NCI-H1417 (cell line): ENCODE results near the gene HSDL1.

Experiments used
- DNase-seq, 3 experiments: peaks; one replicate each; lab custom pipeline; 2025; lab: John Stamatoyannopoulos, UW

HSDL1 gene

DNA sequence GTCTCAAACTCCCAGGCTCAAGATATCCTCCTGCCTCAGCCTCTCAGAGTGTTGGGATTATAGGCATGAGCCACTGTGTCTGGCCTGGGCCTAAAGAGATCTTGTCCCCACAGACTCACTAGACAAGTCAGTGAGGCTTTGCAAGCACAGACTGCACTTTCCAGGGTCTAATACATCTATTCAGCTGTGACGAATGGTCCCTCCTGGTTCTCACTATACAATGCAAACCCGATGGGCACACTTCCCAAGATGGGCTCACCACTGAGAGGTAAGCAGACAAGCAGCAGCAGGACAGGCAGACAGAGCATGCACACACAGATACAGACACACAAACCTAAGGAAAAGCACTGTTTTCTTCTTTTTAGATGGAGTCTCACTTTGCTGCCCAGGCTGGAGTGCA is 37.1 kb downstream of the HSDL1 start:
- DNase-seq = no peak

DNA sequence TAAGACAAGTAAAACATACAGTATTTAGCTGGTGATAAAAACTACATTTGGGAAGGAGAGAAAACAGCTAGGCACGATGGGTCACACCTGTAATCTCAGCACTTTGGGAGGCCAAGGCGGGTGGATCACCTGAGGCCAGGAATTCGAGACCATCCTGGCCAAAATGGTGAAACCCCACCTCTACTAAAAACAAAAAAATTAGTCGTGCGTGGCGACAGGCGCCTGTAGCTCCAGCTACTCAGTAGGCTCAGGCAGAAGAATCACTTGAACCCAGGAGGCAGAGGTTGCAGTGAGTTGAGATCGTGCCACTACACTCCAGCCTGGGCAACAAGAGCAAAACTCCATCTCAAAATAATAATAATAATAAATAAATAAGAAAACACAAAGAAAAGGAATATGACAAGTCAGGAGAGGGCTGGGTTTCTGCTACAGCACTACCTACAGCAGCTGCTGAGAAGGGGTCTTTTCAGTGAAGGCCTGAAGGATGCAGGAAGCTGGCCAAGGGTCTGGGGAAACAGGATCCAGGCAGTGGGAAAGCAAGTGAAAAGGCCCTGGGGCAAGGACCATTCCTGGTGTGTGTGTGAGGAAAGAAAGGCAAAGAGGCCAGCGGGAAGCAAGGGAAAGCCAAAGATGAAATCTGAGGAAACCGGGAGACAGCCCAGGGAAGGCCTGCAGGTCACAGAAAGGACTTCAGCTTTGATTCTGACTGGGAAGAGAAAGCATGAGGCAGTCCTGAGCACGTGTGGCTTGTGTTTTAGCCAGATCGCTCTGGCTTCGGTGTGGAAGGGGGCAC is 38.8 kb downstream of the HSDL1 start:
- no peak for DNase-seq

DNA sequence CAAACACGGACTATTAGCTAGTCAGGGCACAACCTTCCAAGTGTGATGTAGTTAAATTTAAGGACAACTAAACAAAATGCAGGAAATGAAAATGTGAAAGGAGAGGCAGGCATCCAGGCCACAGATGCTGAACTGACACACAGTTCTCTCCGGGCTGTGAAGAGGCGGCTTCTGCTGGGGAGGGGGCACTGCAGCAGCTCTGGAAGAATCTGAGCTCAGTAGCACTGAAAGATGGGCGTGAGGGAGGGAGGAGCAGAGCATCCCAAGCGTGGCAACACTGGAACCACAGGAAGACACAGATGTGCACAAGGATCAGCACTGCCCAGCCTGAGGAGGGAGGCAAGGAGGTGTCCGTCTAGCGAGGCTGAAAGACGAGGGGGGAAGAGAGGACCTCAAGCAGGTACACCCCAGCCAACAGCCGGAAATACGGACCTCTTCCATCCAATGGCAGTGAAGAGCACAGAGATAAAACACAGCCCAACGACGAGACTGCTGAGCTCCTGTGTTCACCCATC is 39.6 kb downstream of the HSDL1 start:
- DNase-seq = no peak

DNA sequence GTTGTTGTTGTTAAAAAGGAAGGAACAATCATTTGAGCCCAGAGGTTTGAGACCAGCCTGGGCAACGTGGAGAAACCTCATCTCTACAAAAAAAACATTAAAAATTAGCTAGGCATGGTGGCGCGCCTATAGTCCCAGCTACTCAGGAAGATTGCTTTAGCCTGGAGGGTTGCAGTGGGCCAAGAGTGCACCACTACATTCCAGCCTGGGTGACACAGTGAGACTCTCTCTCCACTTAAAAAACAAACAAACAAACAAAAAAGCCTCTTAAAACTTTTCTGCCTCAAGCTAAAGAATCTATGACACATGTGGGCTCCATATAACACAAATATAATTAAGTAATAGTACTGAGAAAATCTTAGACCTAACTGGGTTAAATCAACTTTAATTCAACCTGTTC is 40.7 kb downstream of the HSDL1 start:
- DNase-seq = no peak

DNA sequence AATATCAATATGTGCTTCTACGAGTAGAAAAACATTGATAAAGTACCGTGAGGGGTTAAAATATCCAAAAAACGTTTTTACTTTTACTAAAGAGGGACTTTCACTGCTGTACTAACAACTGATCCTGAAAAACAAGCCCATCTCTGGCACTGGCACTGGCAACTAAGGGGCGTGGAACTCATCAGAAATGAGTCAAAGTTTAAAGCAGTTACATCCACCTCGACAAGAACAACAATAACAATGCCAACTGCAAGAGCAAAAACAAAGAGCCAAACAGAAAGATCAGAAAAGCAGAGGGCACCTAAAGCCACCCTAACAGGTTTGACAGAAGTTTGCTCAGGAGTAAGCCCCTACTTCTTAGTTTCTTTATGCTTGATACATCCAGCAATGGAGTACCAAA is 41.3 kb downstream of the HSDL1 start:
- no peak for DNase-seq

DNA sequence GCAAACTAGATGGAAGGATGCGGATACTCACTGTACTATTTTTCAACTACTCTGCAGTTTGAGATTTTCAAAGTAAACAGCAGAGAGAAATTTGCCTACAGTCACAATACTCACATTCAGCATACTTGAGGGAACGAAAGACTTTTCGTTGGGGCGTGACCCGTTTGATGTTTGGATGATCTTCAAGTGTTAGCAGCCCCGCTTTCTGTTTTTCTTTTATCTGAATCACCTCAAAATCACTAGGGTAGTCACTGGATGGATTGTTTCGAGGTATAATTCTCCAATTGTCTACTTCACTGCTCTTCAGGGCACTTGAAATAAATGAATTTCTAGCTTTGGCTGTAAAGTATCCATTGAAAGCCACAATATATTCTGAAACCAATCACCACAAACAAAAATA is 46.0 kb downstream of the HSDL1 start:
- peak in 1 of 3 experiments; percentile 71 for DNase-seq

DNA sequence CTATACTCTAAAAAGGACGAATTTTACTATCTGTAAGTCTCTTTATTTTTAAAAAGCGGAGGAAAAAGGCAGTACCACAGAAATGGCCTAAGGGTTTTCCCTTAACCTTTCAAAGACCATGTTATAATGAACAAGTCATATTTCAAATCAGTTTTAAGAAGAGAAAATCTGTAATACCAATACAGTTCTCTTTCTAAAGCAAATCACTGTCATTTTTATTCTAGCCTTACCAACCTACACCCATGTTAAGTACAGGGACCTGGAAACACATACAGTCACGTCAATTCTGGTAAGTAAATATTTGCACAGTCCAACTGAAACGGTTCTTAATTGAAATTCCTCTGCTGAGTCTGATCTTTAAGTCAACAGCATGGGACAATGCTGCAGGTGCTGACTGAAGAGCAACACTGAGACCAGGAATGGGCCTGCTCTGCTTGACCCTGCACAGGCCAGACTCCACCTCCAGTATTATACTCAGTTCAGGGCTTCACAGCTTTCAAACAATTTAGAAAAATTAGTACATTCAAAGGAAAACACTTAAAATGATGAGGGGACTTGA is 48.5 kb downstream of the HSDL1 start:
- peak; percentile 19 to 80 (median 27) for DNase-seq

DNA sequence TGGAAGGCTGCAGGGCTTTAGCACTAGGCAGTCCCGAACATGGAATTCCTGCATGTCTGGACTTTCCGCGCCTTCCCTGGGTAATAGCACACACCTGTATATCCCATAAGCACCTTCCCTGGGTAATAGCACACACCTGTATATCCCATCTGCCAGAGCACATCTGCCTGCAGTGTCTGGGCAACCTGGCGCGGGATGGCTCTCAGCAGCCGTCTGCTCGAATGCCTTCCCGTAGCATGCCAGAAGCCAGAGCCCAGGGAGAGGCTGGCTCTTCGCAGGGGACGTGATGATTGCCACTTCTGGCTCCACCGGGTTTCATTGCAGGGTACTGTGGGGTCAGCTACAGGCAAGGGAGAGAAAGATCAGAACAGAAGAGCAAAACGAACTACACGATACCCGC is 49.5 kb downstream of the HSDL1 start:
- no peak for DNase-seq

DNA sequence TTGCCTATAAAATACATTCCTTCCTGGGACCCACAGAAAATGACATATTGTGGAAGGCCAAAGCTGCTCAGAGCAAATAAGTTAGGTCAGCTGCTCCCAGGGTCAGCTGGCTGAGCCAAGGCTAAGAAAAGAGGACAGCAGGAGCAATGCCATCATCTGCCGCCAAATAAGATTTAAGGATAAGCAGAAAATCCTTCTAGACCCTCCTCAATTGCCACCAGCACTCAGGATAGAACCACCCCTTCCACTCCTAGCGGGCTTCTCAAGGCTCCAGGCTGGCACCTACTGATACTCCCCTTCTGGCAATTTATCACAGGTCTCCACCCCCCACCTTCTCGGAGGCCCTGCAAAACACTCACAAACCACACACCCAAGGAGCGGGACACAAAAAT is 51.1 kb downstream of the HSDL1 start:
- no peak for DNase-seq

DNA sequence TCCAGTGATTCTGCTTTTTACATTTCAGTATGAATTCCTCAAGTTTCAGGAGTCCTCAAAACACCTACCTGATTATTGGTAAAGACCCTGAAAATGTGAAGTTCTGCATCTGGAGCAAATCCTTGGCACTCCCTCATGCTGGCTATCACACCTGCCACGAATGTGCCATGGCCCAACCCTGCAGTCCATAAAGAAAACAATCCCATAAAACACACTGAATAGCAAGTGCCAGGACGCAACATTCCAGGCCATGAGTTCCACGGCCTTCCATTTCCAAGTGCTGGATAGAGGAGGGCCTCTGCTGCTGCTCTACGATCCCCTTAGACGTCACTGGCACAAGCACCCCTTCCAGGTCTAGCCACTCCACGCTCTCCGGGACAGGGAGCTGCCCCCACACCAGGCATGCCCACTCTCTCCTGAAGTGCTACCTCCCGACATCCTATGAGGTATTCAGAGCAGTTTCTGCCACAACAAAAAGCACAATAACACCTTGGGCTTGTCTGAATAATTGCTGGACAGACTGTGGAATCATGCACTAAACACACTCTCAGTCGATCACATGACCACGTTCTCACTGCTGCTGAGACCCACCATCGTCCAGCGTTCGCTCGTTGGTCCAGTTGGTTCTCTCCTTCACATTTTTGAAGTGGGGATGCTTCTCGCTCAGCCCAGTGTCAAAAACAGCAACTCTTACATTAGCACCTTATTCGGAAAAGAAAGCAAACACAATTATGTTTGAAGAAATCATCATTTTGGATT is 51.7 kb downstream of the HSDL1 start:
- no peak for DNase-seq

DNA sequence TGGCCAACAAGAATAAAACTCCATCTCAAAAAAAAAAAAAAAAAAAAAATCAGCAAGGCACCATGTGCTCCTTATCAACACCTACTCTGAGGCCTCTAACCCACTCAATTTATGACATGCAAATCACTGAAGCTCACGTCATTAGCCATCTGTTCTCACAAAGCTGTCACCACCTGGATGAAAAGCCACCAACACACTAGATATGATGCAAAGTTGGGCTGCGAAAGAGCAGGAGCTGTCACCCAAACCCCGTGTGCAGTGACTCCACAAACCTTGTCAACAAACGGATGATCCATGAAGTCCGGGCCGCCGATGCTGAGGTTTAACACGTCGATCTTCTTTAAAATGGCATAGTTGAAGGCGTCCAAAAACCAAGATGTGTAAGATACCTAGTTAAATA is 53.5 kb downstream of the HSDL1 start:
- no peak for DNase-seq

DNA sequence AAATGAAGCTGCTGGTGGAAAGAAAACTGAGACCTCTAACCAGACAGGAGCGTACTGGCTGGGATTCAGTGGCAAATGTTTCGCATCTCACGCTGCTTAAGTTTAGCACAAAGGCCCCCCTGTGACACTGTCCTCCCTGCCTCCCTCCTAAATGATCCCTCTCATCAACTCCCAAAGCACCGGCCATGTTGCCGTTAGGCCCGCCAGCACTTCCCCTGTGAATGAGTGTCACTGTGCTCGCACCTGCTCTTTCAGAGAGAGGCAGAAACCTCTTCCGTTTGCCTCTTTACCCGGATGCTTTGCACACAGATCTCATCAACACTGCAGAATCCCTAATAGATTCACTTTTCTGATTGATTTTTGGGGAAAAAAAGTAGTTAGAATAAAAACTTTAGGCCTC is 54.8 kb downstream of the HSDL1 start:
- DNase-seq = no peak

DNA sequence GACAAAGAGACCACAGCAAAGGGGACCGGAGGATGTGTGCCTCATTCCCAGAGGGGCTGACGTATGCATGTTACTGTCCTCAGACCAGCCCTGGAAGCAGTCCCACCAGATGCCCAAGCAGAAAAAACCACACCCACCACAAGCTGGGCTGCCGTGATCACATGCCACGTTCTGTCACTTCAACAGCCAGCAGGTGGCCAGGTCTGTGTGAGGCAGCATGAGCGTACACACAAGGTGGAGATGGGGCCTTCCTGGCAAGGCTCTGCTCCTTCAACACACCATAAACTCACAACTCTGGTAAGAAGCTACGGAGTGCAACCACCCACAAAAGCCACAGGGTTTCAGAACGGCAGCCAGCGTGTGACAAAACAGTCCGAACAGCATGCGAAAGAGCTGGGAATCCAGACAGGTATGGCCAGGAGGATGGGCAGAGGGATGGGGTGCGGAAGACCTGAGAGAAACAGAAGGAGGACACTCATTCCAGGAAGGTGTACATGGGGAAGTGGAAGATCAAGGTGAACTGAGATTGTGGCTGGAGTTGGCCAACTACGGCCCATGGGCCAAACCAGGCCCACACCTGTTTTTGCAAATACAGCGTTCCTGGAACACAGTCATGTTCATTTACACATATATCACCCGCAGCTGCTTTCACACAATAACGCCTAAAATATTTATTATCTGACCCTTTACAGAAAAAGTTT is 56.1 kb downstream of the HSDL1 start:
- DNase-seq = no peak

DNA sequence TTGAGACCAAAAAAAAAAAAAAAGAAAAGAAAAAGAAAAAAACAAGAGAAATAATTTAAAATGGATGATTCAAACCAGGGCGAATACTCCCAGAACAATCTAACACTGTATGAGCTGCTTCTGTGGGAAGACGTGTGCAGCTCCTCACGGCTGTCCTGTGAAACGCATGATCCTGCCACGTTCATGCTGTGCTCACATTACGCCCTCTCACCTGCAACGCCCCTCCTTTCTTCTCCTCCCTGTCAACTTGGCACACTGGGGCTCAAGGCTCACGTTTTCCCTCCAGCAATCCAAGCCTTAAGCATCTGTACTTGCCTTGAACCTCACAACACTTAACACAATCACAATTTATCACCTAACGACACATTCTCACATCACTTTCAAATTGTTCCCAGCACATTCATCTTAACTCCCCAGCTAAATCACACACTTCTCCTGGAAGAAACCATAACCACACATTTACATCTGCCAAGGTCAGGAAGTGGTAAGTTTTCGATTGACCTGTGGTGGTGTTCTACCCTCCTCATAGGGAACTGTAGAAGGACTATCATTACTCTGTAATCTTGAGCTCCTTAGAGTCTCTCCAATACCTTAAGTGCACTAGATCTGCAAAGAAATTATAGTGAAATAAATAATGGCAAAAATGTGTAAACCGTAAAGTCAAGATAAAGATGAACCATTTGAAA is 57.4 kb downstream of the HSDL1 start:
- no peak for DNase-seq

DNA sequence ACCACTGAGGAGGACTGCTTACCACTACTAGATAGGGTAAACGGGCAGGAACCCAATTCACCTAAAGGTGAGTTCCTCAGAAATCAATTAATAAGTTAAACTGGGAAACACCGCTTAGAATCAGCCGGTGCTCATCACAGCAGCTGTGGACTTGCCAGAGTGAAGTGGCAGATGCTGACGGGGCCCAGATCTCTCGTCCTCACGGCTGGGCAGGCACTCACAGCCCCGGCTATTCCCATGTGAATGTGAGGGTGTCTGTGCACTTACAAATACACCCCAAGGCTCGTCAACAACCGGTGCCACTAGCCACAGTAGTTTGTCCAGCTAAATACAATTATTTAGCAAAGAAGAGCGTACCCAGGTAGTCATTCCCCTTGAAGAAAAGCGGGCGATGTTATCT is 58.0 kb downstream of the HSDL1 start:
- no peak for DNase-seq

DNA sequence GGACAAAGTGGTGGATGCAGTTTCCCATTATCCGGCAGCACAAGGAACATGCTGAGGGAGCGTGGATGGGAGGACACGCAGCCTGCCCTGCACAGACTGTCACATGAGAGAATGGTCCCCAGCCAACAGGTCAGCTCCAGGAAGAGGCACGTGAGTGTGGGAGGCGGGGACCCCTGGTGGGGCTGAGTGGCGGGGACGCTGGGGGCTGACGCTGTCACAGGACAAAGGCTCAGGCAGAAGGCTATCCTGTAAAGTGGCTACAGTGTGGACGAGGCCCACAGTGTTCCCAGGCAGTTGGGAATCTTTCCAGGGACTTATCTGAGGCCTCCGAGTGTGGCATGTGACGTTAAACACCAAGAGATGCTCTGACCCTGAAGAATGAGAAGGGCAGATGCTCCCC is 58.6 kb downstream of the HSDL1 start:
- no peak for DNase-seq

DNA sequence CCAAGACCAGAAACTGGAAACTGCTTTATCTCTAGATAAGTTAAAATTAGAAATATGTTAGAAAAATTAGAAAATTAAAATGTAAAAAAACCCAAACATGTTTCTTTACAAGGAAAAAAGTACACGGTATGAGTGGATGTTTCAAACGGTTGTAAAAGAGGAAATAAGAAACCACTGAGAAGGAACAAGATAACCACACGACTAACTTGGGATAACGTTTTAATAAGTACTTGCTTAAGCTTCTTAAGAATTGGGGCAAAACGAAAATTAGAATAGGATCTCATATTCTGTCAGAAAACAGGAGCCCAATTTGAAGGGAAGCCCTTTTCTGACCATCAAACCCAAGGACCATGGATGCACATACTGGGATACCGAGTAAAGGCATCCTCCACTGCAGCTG is 59.2 kb downstream of the HSDL1 start:
- no peak for DNase-seq

DNA sequence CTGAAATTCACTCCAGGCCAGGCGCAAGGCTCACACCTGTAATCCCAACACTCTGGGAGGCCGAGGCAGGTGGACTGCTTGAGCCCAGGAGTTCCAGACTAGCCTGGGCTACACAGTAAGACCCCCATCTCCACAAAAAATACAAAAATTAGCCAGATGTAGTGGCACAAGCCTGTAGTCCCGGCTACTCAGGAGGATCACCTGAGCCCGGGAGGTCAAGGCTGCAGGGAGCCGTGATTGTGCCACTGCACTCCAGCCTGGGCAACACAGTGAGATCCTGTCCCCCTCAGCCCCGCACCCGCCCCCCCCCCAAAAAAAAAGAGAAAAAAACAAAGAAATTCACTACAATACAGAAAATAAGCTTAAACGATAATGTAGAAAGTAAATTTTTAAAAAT is 59.7 kb downstream of the HSDL1 start:
- no peak for DNase-seq

DNA sequence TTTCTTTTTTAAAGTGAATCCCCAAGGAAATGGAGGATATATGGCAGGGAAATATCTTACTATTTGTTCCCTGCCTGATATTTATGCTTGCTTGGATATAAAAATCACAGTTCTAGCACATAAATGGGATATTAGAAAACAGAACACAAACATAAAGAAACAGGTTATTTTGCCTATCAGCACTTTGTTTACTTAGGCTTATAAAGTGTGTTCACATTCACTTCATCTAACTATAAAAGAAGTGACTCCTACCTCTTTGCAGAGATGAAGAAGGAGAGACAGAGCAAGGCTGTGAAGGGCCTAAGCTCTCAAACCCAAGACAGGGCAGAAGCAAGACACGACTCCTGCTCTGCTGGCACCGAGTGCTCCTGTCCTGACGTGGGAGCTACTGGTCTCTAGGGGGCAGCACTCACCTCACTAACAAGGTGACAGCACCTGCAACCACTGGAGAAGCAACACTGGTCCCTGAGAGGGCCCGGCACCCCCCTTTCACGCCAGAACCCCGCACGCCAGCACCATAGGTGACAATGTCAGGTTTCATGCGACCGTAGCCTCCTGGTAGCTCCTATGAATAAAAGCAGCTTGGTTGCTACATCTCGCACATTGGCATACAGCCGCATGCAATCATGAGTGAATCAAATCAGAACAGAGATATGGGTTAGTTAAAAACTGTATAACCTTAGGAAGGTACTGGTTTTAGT is 60.3 kb downstream of the HSDL1 start:
- DNase-seq = peak; percentile 18 to 66 (median 49)

DNA sequence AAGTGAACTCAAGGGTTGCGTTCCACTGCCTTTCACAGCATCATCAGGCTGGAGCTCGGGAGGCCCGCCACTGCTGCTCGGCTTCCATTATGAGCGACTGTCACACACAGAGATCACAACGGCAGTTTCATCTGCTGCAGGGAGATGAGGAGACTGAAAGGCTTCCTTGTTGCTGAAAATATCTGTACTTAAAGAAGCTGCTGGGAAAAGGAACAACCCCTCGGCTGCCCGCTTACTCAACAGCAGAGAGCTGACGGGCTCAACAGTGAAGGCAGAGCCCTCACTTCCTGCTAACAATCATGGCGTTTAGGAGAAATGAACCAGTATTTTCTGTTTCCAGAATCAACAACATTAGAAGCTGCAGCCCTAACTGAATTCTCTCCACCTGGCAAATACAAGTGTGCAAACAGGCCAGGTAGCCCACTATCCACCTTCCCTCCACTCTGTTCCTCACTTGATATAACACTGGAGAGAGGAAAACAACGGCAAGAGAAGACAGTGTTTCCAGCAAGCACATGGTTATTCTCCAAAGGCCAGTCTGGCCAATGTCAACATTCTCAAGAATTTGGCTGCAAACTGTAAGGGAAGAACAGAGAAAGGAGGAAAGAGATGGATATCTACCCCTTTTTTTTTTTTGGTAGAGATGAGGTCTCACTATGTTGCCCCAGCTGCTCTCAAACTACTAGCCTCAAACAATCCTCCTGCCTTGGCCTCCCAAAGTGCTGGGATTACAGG is 62.0 kb downstream of the HSDL1 start:
- no peak for DNase-seq

DNA sequence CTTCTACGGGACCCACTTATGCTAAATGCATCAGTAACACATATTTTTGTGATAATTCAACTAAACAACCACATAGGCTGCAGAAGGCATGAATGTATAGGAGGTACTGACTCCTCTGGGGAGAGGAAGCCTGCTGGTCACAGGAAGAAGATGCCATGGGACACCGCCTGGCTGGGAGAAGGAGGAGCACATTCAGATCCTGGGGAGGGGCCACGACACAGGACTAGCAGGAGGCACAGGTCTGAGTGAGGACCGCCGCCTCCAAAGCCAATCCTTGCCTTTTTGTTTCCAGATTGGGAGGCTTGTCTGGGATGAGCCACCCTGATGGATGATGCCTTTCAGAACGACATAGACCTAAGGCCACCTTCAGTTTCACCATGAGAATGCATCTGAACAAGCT is 62.9 kb downstream of the HSDL1 start:
- no peak for DNase-seq
